HG02970 (cell line): Measurements from ENCODE around the gene ARF6.
"Not testable (repeated sequence)": the region's sequence is repeated elsewhere in the genome, so short reads cannot be mapped to it uniquely, and the experiment has no call there.

Experiments used
- ATAC-seq: cut with Tn5 transposase; IDR thresholded peaks from one replicate; pipeline ENCODE4 v1.9.1; 2021; ENCODE audit warnings: mild to moderate bottlenecking, moderate library complexity, moderate number of reproducible peaks; ENCODE audit not compliant: unreplicated experiment, low FRiP score

ARF6 gene

GRCh38 chr14:49892636-49893308 lies at the start of gene ARF6:
Gene ARF6, plus strand, starts transcription at chr14:49893082. Its CDS starts 655 bp downstream, at chr14:49893737.
- peak; percentile 79 for ATAC-seq

GRCh38 chr14:49849213-49849847 lies 43.6 kb upstream of the ARF6 start:
- no peak for ATAC-seq

- no peak for ATAC-seq
These were observed 41.1 kb upstream of the ARF6 start for GRCh38 chr14:49851813-49852212.

GRCh38 chr14:49852301-49853157 lies 40.4 kb upstream of the ARF6 start, which contains the start of gene NEMF:
Gene NEMF, minus strand, starts transcription at chr14:49852788. Its CDS starts 35 bp downstream, at chr14:49852753.
- peak; percentile 94 for ATAC-seq

- no peak for ATAC-seq
These were observed 39.8 kb upstream of the ARF6 start for GRCh38 chr14:49853158-49853477.

- ATAC-seq: no peak
These were observed 39.1 kb upstream of the ARF6 start for GRCh38 chr14:49853572-49854375.

- no peak for ATAC-seq
These were observed 35.4 kb upstream of the ARF6 start for GRCh38 chr14:49857427-49858003.

GRCh38 chr14:49858383-49858782 lies 34.5 kb upstream of the ARF6 start:
- no peak for ATAC-seq

- ATAC-seq: no peak
These were observed 31.7 kb upstream of the ARF6 start for GRCh38 chr14:49860988-49861698.

- peak; percentile 11 for ATAC-seq
These were observed 31.2 kb upstream of the ARF6 start for GRCh38 chr14:49861699-49862088.

- ATAC-seq: peak; percentile 50
These were observed 30.7 kb upstream of the ARF6 start for GRCh38 chr14:49862089-49862673.

GRCh38 chr14:49863487-49864281 lies 29.2 kb upstream of the ARF6 start:
- no peak for ATAC-seq

- no peak for ATAC-seq
These were observed 27.4 kb upstream of the ARF6 start for GRCh38 chr14:49865431-49865859.

GRCh38 chr14:49867831-49868719 lies 24.8 kb upstream of the ARF6 start:
- ATAC-seq: peak; percentile 85

GRCh38 chr14:49868720-49869114 lies 24.2 kb upstream of the ARF6 start:
- no peak for ATAC-seq

GRCh38 chr14:49870908-49871307 lies 22.0 kb upstream of the ARF6 start:
- no peak for ATAC-seq

- ATAC-seq: not testable (repeated sequence)
These were observed 19.3 kb upstream of the ARF6 start for GRCh38 chr14:49873548-49873947.
